HG03460 (cell line): Measurements from ENCODE around the gene NBEA.
A peak's percentile ranks its signal among the peaks of the same experiment; 100 is the strongest.
"Not testable (repeated sequence)": the region's sequence is repeated elsewhere in the genome, so short reads cannot be mapped to it uniquely, and the experiment has no call there.

Experiments
- ATAC-seq: cut with Tn5 transposase; IDR thresholded peaks from one replicate; pipeline ENCODE4 v1.9.1; 2021; ENCODE audit not compliant: unreplicated experiment

Gene NBEA

DNA sequence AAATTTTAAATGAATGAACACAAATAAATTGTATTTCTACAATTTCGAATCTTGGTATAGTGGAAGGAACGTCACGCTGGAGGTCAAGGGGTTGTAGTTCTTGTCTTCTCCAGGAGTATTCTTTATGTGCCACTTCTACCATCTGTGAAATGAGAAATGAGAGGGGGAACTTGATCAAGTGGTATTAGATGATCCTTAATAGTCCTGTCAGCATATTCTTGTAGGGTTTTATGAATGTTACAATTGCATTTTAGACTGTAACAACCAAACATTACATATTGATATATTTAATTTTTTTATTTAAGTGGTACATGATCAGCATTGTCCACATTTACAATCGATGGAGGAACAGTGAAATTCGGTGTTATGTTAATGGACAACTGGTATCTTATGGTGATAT, 113.6 kb downstream of the NBEA start:
- no peak for ATAC-seq

DNA sequence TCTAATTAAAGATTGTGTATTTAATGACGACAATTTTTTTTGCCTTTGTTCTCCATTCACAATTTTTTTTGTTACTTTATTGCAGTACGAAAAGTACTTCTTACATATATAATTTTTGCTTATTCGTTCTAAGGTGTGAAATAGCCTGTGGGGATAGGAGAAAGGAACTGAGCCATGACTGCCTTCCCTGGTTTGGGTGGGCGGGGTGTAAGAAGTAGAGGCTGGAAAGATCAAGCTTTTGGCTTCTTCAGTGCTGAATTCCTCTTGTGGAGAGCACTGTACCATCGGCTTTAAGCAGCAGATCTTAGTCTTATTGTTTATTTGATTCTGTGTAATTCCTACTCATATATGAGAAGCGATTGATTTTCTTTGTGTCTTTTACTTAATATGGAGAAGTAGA, 115.8 kb downstream of the NBEA start:
- ATAC-seq = no peak

DNA sequence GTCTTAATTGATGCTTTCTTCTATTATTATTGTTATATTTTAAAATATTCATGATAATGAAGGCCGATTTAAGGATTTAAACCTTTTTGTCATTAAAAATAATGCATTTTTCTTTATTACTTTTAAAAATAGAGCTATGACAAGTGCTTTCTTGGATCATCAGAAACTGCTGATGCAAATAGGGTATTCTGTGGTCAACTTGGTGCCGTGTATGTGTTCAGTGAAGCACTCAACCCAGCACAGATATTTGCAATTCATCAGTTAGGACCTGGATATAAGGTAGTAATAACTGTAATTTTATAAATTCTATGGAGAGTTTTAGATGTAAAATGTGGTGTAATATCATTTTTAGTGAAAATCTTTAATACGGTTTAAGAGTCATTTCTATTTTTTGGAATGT, 116.5 kb downstream of the NBEA start:
- ATAC-seq = peak; percentile 88

DNA sequence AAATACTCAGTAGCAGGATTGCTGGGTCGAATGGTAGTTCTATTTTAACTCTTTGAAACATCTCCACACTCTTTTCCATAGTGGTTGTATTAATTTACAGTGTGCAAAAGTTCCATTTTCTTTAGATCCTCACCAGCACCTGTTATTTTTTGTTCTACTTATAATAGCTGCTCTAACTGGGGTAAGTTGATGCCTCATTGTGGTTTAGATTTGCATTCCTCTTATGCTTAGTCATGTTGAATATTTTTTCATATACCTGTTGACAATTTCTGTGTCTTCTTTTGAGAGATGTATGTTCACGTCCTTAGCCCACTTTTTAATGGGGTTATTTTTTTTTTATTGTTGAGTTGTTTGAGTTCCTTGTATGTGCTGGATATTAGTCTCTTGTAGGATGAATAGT, 144.6 kb downstream of the NBEA start:
- no peak for ATAC-seq

DNA sequence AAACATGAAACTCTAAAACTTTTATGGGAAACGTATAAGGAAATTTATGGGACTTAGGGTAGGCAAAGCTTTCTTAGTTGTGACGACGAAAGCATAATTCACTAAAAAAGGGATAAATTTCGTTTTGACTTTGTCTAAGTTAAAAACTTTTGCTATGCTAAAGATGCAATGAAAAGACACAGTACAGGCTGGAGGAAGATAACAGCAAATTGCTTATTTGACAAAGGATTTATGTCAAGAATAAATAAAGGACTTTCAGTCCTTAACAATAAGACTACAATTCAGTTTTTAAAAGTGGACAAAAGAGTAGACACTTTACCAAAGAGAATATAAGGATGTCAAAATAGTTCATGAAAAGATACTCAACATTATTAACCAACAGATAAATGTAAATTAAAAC, 150.2 kb downstream of the NBEA start:
- no peak for ATAC-seq

DNA sequence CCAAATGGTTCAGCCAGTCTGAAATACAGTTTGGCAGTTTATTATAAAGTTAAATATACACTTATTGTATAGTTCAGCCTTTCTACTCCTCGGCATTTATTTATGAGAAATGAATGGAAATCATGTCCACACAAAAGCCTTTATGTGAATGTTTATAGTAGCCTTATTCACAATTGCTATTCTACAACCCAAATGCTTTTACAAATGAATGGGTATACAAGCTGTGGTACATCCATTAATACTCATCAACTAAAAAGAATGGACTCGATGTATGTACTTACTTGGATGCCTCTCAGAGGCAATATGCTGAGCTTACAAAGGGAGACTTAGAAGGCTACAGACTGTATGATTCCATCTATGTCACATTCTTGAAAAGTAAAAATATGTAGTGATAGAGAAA, 150.7 kb downstream of the NBEA start:
- ATAC-seq = no peak

DNA sequence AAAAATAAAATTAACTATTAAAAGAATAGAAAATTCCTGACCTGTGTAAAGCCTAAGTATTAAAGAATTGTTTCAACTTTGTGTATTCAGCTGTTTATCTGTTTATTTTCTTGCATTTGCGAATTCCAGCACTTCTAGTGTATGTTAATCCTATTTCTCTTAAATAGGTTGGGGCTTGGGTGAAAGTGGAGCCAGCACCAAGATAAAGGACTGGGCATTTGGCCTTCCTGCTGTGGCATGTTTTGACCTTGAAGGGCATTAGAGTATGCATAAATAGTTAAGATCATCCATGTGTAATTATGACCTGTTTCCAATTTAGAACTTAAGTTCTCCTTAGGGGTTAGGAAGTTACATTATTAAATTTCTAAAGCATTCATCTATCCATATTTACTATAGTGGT, 151.3 kb downstream of the NBEA start:
- ATAC-seq = no peak

DNA sequence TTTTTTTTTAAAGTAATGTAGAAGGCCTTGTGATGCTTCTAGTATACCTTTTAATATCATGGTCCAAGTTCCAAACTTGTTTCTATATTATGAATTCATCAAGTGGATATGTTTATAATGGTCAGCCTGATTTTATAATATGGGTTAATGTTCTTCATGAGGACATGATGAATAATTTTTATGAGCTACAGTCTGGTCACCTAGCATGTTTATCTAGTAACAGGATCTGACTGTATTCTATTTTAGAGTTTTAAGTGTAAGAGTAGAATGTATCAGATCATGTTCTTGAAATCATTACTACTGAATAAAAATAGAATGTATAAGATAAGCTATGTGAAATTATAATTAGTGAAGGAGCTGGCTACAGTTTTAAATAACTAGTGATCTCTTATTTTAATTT, 164.7 kb downstream of the NBEA start:
- ATAC-seq = not testable (repeated sequence)

DNA sequence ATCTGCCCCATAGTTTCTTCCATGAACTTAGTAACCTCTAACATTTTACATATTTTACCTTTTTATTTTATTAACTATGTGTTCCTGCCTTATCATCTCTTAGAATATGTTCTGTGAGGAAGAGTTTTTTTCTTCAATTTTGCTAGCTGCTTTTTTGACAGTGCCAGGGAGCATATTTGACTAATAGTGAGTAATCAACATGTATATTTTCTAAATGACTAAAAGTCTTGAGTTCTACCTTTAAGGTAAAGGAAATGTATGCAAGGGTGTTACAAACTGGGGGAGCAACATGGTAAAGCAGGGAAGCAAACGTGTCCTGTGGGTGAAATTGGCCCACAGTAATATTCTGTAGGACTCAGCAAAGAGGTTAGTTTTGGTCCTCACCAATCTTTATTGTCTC, 165.5 kb downstream of the NBEA start:
- no peak for ATAC-seq

DNA sequence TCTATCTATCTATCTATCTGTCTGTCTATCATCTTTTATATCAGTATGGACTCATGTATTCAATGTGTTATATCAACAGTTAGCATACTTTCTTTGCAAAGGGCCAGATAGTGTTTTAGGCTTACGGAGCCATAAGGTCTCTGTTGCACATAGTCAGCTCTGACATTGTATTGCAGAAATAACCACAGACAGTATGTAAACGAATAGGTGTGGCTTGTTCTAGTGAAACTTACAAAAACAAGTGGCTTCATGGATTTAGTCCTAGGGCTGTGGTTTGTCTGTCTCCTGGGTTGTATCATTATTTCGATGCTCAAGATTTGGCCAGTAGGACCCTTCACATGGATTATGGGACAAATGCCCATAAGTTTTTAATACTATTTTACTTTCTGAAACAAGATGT, 171.5 kb downstream of the NBEA start:
- not testable (repeated sequence) for ATAC-seq

DNA sequence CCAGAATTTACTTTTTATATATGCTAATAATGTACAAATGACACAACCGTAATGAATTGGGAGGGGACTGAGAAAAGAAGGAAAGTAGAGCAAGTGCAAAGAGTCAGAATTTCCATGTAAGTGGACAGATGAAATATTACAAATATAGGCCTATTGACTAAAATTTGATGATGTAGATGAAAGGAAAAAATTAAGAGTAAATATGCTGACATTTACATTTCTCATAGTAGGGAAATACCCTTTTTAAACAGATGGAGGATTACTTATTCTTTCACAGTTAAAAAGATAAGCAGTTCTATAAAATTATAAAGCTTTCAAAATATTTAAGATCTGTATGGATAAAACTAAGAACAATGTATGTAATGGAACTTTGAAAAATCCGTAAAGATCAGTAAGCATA, 185.4 kb downstream of the NBEA start:
- ATAC-seq = no peak

DNA sequence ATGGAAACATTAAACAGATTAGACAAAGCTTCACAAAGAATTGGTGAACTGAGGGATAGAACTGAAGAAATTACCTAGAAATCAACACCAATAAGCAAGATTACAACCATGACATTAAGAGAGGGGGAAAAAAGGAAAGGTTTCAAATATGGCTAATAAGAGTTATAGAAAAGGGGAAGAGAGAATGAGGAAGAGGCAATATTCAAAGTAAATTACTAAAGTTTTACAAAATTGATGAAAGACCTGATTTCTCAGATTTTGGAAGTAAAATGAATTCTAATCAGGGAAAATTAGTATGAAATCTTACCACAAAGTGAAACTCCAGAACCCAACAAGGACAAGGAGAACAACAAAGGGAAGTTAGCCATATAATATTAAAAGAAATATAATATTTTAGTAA, 187.4 kb downstream of the NBEA start:
- ATAC-seq = no peak

DNA sequence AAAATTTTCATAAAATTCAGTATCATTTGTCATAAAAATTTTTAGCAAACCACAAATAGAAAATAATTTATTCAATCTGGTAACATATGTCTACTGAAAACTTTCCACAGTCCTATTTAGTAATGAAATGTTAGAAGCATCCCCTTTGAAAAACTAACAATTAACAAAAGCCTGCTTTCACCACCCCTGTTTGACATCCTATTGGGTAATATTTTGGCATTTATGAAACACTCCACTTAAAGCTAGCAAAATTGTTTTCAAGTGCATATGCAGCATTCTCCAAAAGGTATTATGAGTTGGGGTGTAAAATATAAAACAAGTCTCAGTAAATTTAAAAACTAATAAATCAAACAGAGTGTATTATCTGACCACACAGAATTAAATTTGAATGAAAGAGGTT, 189.4 kb downstream of the NBEA start:
- ATAC-seq = no peak

DNA sequence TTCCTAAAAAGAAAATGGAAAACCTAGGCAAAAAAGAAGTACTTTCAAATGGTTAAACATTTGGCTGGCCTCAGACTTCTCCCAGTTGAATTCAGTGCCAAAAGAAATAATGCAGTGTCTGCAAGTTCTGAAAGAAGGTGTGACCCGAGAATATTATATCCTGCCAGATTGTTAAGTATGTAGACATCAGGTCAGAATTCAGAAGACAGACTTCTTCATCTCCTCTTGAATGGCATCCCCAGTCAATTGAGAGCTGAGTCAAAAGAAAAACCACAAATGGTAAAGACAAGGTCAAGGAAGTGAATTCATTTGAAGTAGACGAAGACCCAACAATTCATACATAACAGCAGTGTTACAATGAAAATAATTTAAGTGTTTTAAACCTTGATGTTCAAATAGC, 194.5 kb downstream of the NBEA start:
- no peak for ATAC-seq

DNA sequence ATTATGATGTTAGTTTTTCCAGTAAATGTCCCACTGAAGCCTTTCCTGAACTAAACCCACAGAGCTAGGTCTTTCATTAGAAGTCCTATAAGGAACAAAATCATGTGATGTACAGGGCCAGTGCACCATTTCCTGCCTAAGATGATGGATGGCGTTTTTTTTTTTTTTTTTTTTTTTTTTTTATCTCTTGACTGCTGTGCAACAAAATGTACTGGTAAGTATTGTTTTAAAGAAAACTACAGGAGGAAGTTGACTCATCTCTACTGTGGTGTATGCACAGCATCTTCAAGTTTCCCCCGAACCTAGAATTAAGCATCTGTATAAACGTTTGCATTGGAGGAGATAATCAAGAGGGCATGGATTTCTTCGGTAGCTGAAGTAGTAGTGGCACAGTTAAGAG, 197.5 kb downstream of the NBEA start:
- no peak for ATAC-seq

DNA sequence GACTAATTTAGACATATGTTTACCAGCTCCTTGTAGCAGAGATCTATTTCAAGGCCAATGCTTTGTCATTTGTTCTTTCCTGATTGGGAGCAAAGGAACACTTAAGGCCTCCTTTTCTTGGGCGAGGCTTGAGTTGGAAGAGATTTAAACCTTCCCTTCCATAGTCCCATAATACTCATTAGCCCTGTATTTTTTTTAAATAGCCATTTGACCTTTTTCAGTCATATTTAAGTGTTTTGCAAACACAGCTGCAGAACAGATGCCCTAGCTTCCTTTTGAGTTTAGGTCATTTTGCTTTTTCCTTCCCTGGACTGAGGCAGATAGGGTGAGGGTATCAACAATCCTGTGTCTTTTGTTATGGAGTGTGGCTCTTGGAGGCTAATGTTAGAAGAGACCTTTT, 198.3 kb downstream of the NBEA start:
- ATAC-seq = no peak

DNA sequence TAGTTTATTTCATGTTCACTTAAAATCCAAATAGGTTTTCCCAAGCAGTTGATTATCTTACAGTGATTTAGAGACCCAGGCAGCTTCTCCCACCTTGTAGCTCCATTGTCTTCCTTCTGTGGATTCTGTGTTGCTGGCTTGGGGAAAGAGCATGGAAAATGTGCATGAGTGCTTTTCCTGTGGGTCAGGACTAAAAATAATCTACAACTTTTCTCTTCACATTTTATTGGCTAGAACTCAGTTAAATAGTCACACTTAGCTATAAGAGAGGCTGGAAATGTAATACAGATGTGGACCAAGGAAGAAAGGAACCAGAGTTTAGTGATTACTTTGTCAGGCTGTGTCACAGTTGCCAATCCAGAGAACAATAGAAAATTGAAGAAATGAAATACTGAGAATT, 198.8 kb downstream of the NBEA start:
- ATAC-seq = no peak

DNA sequence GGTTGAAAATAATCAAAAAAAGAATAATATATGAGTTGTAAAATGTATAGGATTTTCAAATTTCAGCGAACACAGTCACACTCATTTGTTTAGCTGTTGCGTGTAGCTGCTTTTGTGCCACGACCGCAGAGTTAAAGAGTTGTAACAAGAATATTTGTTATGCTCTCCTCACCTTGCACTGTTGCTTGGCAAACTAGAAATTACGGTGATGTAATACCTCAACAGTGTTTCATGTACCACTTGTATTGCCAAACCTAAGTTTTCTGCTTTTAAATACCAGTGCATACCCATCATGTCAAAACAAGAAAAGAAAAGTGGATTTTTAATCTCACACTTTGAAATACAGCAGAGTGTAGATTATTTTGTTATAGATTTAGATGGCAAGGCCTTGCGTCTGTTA, 201.1 kb downstream of the NBEA start:
- ATAC-seq = no peak

DNA sequence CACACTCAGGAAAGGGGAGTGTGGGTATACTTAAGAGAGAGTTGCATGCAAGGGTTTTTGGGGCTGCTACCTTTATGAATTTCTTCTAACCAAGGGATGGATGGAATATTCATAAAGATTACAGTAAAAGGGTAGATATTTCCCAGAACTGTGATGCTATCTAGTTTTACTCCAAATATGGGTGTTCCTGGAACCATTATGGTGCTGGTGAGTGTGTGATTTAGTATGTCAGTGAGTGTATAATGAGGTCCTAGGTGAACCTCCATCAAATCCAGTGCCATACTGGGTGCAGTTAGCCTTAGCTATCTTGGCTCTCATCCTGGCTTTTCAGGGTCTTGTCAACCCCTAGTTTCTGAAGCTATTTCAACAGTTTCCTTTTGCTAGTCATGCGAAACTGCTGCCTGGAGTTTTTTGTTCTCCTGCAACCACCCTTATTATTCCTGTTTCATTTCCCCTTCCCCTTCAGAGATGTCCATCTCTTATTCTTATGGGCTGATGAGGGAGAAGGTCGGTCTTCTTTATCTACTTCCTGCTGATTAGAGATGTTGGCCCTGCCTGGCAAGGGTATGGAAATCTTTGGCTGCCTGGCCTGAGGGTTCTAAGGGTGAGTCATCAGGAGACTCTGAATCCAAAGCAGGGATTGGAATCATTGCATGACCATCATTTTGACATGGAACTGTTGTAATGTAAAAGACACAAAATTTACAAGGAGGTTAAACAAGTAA, 202.3 kb downstream of the NBEA start:
- ATAC-seq = no peak

DNA sequence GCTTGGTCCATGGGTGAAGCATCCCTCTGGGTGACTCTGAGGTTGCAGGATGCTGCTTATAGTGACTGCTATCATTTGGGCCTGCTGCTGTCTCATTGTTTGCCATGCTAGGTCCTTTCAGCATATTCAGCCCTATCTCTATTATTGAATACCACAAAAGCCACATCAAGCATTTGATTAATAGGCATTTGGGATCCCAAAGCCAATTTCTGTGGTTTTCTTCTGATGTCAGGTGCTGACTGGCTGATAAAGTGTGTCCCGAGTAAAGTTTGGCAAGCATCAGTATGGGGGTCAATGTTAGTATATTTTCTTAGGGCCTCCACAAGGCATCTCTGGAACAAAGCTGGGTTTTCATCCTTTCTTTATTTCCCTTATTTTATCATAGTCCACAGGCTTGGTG, 204.6 kb downstream of the NBEA start:
- no peak for ATAC-seq

DNA sequence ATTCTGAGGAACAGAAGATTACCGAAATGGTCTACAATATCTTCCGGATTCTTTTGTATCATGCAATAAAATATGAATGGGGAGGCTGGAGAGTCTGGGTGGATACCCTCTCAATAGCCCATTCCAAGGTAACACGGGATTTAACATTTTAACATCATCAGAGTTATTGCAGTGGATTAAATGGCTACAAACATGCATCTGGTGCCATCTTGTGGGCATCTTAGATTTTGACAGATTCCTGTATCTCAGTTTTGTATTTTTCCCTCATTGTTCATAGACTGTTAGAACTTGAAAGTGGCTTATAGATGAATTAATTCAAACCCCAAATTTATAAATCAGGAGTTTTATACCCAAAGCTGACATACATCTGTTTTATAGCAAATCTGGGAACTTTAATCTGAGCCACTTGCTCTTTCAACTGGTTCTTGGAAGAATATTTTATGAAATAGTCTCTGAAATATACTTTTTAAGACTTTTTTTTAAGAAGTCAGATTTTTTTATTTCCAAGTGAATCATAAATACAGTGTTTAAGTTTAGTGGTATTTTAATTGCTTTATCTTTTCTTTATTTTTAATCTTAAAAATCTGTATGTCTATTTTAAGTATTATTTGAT, 215.2 kb downstream of the NBEA start:
- no peak for ATAC-seq

DNA sequence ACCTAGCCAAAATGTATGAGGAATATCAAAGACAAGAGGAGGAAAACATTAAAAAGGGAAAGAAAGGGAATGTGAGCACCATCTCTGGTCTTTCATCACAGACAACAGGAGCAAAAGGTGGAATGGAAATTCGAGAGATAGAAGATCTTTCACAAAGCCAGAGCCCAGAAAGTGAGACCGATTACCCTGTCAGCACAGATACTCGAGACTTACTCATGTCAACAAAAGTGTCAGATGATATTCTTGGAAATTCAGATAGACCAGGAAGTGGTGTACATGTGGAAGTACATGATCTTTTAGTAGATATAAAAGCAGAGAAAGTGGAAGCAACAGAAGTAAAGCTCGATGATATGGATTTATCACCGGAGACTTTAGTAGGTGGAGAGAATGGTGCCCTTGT, 217.0 kb downstream of the NBEA start:
- ATAC-seq = no peak

DNA sequence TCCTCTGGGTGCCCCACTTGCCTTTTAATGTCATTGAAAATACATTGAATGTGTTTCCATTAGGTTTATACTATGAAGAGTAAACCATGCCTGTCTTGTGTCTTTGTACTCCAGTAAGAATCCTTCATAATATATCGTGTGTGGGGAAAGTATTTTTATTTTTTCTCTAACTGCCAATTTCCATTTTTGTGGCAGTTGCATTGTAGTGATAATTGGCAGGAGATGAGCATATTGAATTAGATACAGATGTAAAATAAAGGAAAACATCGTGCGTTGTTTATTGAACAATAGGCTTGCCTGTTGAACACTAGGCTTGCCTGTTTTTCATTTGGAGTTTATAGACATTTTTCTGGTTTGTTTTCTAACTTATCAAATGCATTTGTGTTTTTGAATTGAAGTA, 218.8 kb downstream of the NBEA start:
- no peak for ATAC-seq
